ENCODE measurements around the gene PLD3. TPM values are rescaled to one million over a fixed set of nuclear protein-coding genes. Genes with fewer than 3 reads are reported as not detected.

PLD3 gene
- total RNA-seq, 2 experiments from 2014 or later, result 57.8 to 69.1 TPM

DNA sequence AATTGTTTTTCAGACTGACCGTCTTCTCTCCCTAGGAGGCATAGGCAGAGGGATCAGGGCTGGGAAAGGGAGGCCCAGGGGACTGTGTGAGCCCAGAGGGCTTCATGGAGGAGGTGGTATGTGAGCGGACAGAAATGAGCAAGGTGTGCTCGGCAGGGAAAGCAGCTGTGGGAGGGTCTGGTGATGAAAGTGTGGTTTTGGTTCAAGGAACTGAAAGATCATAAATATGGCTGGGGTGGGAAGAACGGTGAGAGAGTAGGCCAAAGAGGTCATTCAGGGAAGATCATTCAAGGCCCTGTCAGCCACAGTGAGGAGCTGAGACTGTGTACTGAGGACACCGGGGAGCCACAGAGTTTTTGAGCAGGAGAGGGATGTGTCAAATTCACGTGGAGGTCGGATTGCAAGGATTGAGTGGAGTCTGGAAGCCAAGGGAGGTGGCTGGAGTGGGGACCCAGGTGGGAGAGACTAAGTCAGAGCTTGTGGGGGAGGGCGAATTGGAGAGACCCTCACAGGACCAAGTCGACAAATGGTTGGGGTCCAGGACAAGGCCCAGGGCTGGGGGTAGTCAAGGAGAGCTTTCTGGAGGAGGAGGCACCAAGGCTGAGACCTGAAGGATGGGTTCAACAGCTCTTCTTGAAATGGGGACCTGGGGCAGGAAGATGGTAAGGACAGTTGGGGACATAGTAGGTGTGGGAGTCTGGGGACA is 7.6 kb downstream of the PLD3 start:
- Mint-ChIP-seq H3K27me3 (no peaks in the 10 kb centered on the region), H3K9me3 (ENCODE audit: low read depth) (no peaks in the 10 kb centered on the region), H3K4me3 (no peak overlapping the region), H3K36me3 (ENCODE audit: low read depth) (no peaks in the 10 kb centered on the region), H3K27ac (no peak overlapping the region), H3K4me1 (peaks cover 8% of the 10 kb centered on the region)
- CTCF ChIA-PET, result interaction anchor here (1.0 kb wide), 1 partner anchor 65 kb away, joined by 6 read pairs; no protein-coding TSS in a partner anchor
- intact Hi-C loops (cut with DNase I, micrococcal nuclease), result no loop called here
- no peak for ATAC-seq
- no peak for DNase-seq
- POLR2A ChIA-PET, result no interaction called here

DNA sequence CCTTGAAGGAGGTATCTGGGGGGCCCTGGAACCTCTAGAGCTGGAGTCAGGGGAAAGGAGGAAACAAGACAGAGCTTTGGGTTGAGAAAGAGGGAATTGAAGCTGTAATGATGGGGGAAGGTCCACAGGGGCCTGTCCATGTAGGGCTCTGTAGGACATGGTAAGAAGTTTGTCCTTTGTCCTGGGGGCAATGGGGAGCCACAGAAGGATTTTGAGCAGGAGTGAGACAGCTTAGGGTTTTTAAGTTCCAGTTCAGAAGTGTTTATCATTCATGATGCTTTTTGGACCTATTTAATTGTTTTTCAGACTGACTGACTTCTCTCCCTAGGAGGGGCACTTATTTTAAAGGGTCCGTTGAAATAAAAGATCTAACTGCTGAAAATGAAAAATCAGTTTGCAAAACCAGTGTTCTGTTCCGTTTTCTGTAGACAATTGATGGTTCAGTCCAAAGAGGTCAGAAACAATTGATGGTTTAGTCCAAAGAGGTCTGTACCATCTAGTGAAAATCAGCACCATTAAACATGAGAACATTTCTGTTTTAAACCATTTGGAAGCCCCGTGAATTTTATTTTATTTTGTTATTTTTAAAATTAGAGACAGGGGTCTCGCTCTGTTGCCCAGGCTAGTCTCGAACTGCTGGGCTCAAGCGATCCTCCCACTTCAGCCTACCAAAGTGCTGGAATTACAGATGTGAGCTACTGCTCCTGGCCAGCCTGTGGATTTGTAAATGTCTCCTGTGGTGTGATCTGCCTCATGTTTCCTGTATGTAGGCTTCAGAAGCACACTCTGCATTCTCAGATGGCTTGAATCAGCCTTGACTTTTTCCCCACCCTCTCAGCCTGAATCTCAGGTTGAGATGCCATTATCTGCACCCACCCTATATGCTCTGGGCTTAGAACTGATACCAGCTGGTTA is 8.4 kb downstream of the PLD3 start:
- intact Hi-C loops (cut with DNase I, micrococcal nuclease), result no loop called here
- Mint-ChIP-seq H3K27ac (no peak overlapping the region), H3K36me3 (ENCODE audit: low read depth) (no peaks in the 10 kb centered on the region), H3K4me1 (peaks cover 8% of the 10 kb centered on the region), H3K9me3 (ENCODE audit: low read depth) (no peaks in the 10 kb centered on the region), H3K4me3 (no peak overlapping the region), H3K27me3 (no peaks in the 10 kb centered on the region)
- ChIA-PET CTCF (interaction anchor here (0.9 to 1.0 kb wide), 2 partner anchors 10 to 64 kb away, joined by 3 to 6 read pairs; no protein-coding TSS in a partner anchor), POLR2A (no interaction called here)
- ATAC-seq, result no peak
- DNase-seq, result no peak

DNA sequence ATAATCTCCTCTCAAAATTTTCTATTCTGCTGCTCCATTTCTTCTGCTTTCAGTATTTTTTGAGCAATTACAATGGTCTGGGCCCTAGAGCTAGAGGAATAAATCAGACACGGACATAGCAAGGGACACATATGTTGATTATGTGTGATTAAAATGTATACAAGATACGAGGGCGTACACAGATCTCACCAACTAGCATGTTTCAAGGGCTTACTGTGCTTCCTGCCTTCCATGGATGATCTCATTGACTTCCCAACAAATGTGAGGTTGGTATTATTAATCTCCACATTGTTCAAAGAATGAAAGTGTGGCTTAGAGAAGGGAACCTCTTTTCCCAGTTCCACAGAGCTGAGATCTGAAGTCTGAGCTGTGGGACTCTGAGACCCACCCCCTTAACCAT is 9.1 kb downstream of the PLD3 start:
- ChIA-PET POLR2A (no interaction called here), CTCF (interaction anchor here (0.9 kb wide), 1 partner anchor 9 kb away, joined by 3 read pairs; no protein-coding TSS in a partner anchor)
- no peak for DNase-seq
- intact Hi-C loops (cut with DNase I, micrococcal nuclease), result no loop called here
- Mint-ChIP-seq H3K27me3 (no peaks in the 10 kb centered on the region), H3K9me3 (ENCODE audit: low read depth) (no peaks in the 10 kb centered on the region), H3K4me1 (peaks cover 8% of the 10 kb centered on the region), H3K27ac (no peak overlapping the region), H3K36me3 (ENCODE audit: low read depth) (no peaks in the 10 kb centered on the region), H3K4me3 (no peak overlapping the region)
- ATAC-seq, result no peak

GRCh38 chr19:40358773-40359172 is 10.3 kb downstream of the PLD3 start:
- H3K27me3 Mint-ChIP-seq, result no peaks in the 10 kb centered on the region

GRCh38 chr19:40360020-40360707 is 11.7 kb downstream of the PLD3 start:
- Mint-ChIP-seq H3K4me1 (peaks cover 17% of the 10 kb centered on the region), H3K4me3 (no peak overlapping the region), H3K27me3 (no peaks in the 10 kb centered on the region), H3K27ac (no peak overlapping the region), H3K36me3 (ENCODE audit: low read depth) (no peaks in the 10 kb centered on the region), H3K9me3 (ENCODE audit: low read depth) (no peaks in the 10 kb centered on the region)
- ATAC-seq (no peak), DNase-seq (no peak)
- ChIA-PET CTCF (no interaction called here), POLR2A (no interaction called here)
- intact Hi-C loops (cut with DNase I, micrococcal nuclease), result no loop called here

More at GRCh38 chr19:40358773-40359172, 10.3 kb downstream of the PLD3 start:
- no peak overlapping the region for H3K27ac Mint-ChIP-seq
- no peak for DNase-seq
- H3K4me1 Mint-ChIP-seq, result peaks cover 13% of the 10 kb centered on the region
- H3K4me3 Mint-ChIP-seq, result no peak overlapping the region
- POLR2A ChIA-PET, result no interaction called here
- CTCF ChIA-PET, result no interaction called here
- intact Hi-C loops (cut with DNase I, micrococcal nuclease), result no loop called here
- no peaks in the 10 kb centered on the region for H3K36me3 Mint-ChIP-seq (ENCODE audit: low read depth)
- no peak for ATAC-seq
- no peaks in the 10 kb centered on the region for H3K9me3 Mint-ChIP-seq (ENCODE audit: low read depth)

GRCh38 chr19:40360708-40361241 is 12.3 kb downstream of the PLD3 start:
- no peaks in the 10 kb centered on the region for H3K9me3 Mint-ChIP-seq (ENCODE audit: low read depth)
- ATAC-seq (no peak), DNase-seq (no peak)
- peaks cover 19% of the 10 kb centered on the region for H3K4me1 Mint-ChIP-seq
- no peak overlapping the region for H3K27ac Mint-ChIP-seq
- intact Hi-C loops (cut with DNase I, micrococcal nuclease), result no loop called here
- no peaks in the 10 kb centered on the region for H3K27me3 Mint-ChIP-seq
- no peaks in the 10 kb centered on the region for H3K36me3 Mint-ChIP-seq (ENCODE audit: low read depth)
- H3K4me3 Mint-ChIP-seq, result no peak overlapping the region
- ChIA-PET POLR2A (no interaction called here), CTCF (no interaction called here)

GRCh38 chr19:40362160-40362559 is 13.7 kb downstream of the PLD3 start:
- no peak overlapping the region for H3K27ac Mint-ChIP-seq
- intact Hi-C loops (cut with DNase I, micrococcal nuclease), result no loop called here
- POLR2A ChIA-PET, result no interaction called here
- H3K4me1 Mint-ChIP-seq, result peaks cover 13% of the 10 kb centered on the region
- no peak for ATAC-seq
- H3K36me3 Mint-ChIP-seq (ENCODE audit: low read depth), result peaks cover 2% of the 10 kb centered on the region
- no peaks in the 10 kb centered on the region for H3K9me3 Mint-ChIP-seq (ENCODE audit: low read depth)
- no peak for DNase-seq
- H3K27me3 Mint-ChIP-seq, result no peaks in the 10 kb centered on the region
- H3K4me3 Mint-ChIP-seq, result no peak overlapping the region
- CTCF ChIA-PET, result no interaction called here

GRCh38 chr19:40363069-40363468 is 14.6 kb downstream of the PLD3 start:
- ATAC-seq (no peak), DNase-seq (no peak)
- Mint-ChIP-seq H3K27ac (no peak overlapping the region), H3K4me3 (no peak overlapping the region), H3K36me3 (ENCODE audit: low read depth) (peaks cover 2% of the 10 kb centered on the region), H3K9me3 (ENCODE audit: low read depth) (no peaks in the 10 kb centered on the region), H3K4me1 (peaks cover 13% of the 10 kb centered on the region), H3K27me3 (no peaks in the 10 kb centered on the region)
- CTCF ChIA-PET, result interaction anchor here (1.5 kb wide), 1 partner anchor 101 kb away, joined by 3 read pairs; no protein-coding TSS in a partner anchor
- POLR2A ChIA-PET, result no interaction called here
- intact Hi-C loops (cut with DNase I, micrococcal nuclease), result no loop called here

DNA sequence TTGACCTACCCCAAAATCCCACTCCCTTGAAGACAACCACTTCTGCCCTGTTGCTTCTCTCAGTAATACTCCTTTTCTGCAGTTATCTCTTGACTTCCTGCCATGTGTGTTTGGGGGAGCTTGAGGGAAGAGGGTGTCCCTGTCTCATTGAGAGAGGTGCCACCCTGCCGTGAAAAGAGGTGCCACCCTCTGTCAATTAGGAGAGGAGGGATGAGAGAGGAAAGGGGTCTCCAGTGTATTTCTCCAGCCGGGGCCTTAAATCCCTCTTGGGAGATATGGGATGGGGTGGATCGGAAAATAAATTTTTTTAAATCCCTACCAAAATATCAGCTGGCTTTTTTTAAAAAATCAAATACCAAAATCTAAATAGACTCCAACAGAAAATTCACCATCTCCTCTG is 16.5 kb downstream of the PLD3 start:
- ChIA-PET POLR2A (no interaction called here), CTCF (no interaction called here)
- Mint-ChIP-seq H3K27me3 (no peaks in the 10 kb centered on the region), H3K4me1 (peaks cover 13% of the 10 kb centered on the region), H3K9me3 (ENCODE audit: low read depth) (no peaks in the 10 kb centered on the region), H3K4me3 (peak overlapping the region; percentile 59), H3K27ac (no peak overlapping the region), H3K36me3 (ENCODE audit: low read depth) (peaks cover 3% of the 10 kb centered on the region)
- ATAC-seq, result no peak
- no peak for DNase-seq
- intact Hi-C loops (cut with DNase I, micrococcal nuclease), result loop anchor here in 1 of 2 experiments (1.0 kb wide), 1 partner anchor 17 kb away; the partner anchor contains the start of genes C19orf47 and PLD3

DNA sequence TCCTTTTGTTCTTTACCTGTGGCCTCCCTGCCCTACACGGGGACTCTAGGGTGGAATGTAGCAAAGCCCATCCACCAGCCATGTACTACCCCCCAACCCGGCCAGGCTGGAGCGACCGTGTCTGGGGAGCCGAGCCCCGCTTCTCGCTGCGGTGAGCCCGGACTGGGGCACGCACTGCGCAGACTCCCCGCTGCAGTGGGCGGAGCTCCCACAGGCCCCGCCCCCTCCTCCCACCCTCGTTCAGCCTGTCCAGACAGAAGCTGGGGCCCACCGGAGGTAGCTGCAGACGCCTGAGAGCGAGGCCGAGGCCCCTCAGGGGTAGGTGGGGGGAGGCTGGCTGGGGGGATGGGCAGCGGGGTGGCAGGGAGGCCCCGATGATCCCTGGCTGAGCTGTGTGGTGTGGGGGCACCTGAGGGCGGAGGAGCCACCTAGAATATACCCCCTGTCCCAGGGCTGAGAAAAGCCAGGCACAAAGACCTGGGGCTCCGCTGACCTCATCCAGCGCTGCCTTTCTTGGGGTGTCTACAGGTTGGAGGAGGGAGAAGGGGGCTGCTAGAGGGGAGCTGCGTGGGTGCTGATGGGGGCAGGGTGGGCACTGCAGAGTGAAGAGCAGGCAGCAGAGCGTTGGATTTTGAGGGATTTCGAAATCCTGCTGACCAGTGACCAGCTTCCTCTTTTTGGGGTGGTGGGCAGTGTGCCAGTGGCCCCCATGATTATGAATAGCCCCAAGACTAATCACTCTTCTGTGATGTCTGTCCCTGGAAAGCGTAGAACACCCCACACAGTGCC is 17.3 kb downstream of the PLD3 start:
- POLR2A ChIA-PET, result no interaction called here

More for the DNA sequence above, 17.3 kb downstream of the PLD3 start:
- DNase-seq (peak; percentile 79), ATAC-seq (peak; percentile 97)
- Mint-ChIP-seq H3K27me3 (no peaks in the 10 kb centered on the region), H3K9me3 (ENCODE audit: low read depth) (no peaks in the 10 kb centered on the region), H3K4me1 (peaks cover 13% of the 10 kb centered on the region), H3K36me3 (ENCODE audit: low read depth) (peaks cover 8% of the 10 kb centered on the region), H3K27ac (no peak overlapping the region), H3K4me3 (peak overlapping the region; percentile 59)
- CTCF ChIA-PET, result interaction anchor here (1.0 kb wide), 1 partner anchor 8 kb away, joined by 3 read pairs; no protein-coding TSS in a partner anchor
- intact Hi-C loops (cut with DNase I, micrococcal nuclease), result loop anchor here in 1 of 2 experiments (1.0 kb wide), 1 partner anchor 18 kb away; the partner anchor contains the start of genes C19orf47 and PLD3
